ENCODE data around the gene GNB1. TPM values are rescaled to one million over a fixed set of nuclear protein-coding genes. Genes with fewer than 3 reads are reported as not detected.
"Not testable (repeated sequence)": the region's sequence is repeated elsewhere in the genome, so short reads cannot be mapped to it uniquely, and the experiment has no call there.

The GNB1 gene
- total and polyA plus RNA-seq, 3 experiments from 2014 or later: 114 to 470 (median 436) TPM

GRCh38 chr1:1741013-1741412, 149.9 kb downstream of the GNB1 start:
- H3K4me3 Mint-ChIP-seq; DNase-seq; POLR2A ChIA-PET; H3K4me3 ChIP-seq (ENCODE audit: low read length); H3K36me3 ChIP-seq (ENCODE audit: insufficient read depth, low read length); H3K27me3 Mint-ChIP-seq; H3K9me3 ChIP-seq (ENCODE audit: low read length); H3K27ac ChIP-seq (ENCODE audit: low read depth, low read length); H3K27ac Mint-ChIP-seq; H3K27me3 ChIP-seq (ENCODE audit: insufficient read depth, low read length, poor library complexity, severe bottlenecking); H3K4me1 ChIP-seq (ENCODE audit: insufficient read depth, low read length); H3K9me3 Mint-ChIP-seq; CTCF ChIA-PET: not testable (repeated sequence)
- Mint-ChIP-seq H3K4me1 (peaks cover 4 to 11% (median 8%) of the 10 kb centered on the region in 3 donors), H3K36me3 (peaks cover 0 to 20% (median 1%) of the 10 kb centered on the region in 3 donors)

GRCh38 chr1:1738799-1739337, 152.0 kb downstream of the GNB1 start:
- H3K9me3 Mint-ChIP-seq; POLR2A ChIA-PET; H3K27me3 Mint-ChIP-seq; H3K9me3 ChIP-seq (ENCODE audit: low read length); H3K4me3 Mint-ChIP-seq; CTCF ChIA-PET; H3K27ac ChIP-seq (ENCODE audit: low read depth, low read length); H3K4me1 ChIP-seq (ENCODE audit: insufficient read depth, low read length); H3K27ac Mint-ChIP-seq; H3K4me3 ChIP-seq (ENCODE audit: low read length); H3K36me3 ChIP-seq (ENCODE audit: insufficient read depth, low read length); H3K27me3 ChIP-seq (ENCODE audit: insufficient read depth, low read length, poor library complexity, severe bottlenecking): not testable (repeated sequence)
- DNase-seq: peak in 2 of 5 donors; percentile 14 to 15
- Mint-ChIP-seq H3K4me1 (peaks cover 4 to 12% (median 9%) of the 10 kb centered on the region in 3 donors), H3K36me3 (peaks cover under 1 to 29% (median 5%) of the 10 kb centered on the region in 3 donors)

DNA sequence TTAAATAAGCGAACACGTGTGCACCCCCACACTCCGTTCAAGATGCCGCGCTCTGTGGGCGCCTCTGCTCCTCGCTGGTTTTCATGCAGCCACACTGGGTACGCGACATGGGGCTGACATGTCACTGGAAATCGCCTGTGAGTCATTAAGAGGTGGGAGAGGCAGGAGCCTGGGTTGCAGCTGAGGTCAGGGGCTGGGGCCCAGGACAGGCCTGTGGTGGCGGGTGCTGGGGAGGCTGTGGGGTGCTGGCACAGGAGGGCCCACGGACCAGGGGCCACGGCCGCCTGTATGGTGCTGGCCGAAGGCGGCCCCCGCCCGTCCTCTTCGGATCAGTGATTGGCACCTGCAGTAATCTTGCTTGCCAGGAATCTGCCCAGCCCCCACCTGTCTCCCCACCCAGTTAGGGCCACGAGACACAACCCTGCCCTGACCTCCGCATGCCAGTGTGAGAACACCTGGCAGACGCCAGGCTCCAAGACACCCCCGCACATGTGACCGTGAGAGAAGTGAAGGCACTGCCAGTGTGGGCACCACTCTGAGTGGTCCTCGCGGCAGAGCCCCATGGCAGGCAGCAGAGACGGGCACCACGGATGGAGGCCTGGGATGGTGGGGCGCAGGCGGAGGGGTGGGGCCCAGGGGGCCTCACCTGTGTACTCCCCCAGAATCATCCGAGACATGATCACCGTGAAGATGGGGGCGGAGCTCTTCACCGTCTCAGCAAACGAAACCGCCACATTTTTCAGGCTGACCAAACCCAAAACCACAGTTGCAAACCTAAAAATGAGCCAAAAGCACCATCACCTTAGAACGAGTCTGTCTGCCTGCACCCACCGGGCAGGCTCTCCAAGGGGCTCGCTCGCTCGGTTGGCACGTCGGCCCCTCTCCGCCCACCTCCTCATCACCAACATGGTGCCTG, 153.0 kb downstream of the GNB1 start:
- H3K36me3 ChIP-seq (ENCODE audit: insufficient read depth, low read length); H3K4me3 ChIP-seq (ENCODE audit: low read length); H3K4me3 Mint-ChIP-seq; H3K9me3 Mint-ChIP-seq; H3K4me1 Mint-ChIP-seq; DNase-seq; POLR2A ChIA-PET; H3K27ac ChIP-seq (ENCODE audit: low read depth, low read length); H3K27me3 Mint-ChIP-seq; H3K9me3 ChIP-seq (ENCODE audit: low read length); CTCF ChIA-PET; H3K27me3 ChIP-seq (ENCODE audit: insufficient read depth, low read length, poor library complexity, severe bottlenecking); H3K4me1 ChIP-seq (ENCODE audit: insufficient read depth, low read length): not testable (repeated sequence)
- Mint-ChIP-seq H3K36me3 (peaks cover 3 to 29% (median 6%) of the 10 kb centered on the region in 3 donors), H3K27ac (peak overlapping the region in 1 of 8 donors; percentile 63)

Other genes starting within 250 kb of the GNB1 start
- 10 to 100 TPM; 42.2 to 45.6 TPM for gene CDK11B, start 232.1 kb downstream of the GNB1 start, total RNA-seq
- 18.3 TPM for gene CDK11B, start 232.1 kb downstream of the GNB1 start, polyA plus RNA-seq
- 10 to 100 TPM; 29.7 to 29.9 TPM for gene SLC35E2B, start 198.3 kb downstream of the GNB1 start, total RNA-seq
- gene SLC35E2B, start 198.3 kb downstream of the GNB1 start, polyA plus RNA-seq: 47.5 TPM
- 10 to 100 TPM; 68.8 to 70.7 TPM for gene CDK11A, start 166.7 kb downstream of the GNB1 start, total RNA-seq
- gene CDK11A, start 166.7 kb downstream of the GNB1 start, polyA plus RNA-seq: 18.4 TPM
- 10 to 100 TPM; 75.4 to 77.0 TPM for gene NADK, start 112.6 kb downstream of the GNB1 start, total RNA-seq
- 29.9 TPM for gene NADK, start 112.6 kb downstream of the GNB1 start, polyA plus RNA-seq
- gene CALML6, start 24.2 kb upstream of the GNB1 start, total RNA-seq: under 1 TPM; 0.46 to 0.78 TPM
- gene CALML6, start 24.2 kb upstream of the GNB1 start, polyA plus RNA-seq: not detected
- 1 to 10 TPM in 1 of 2 experiments, under 1 TPM in 1; 0.94 to 1.4 TPM for gene TMEM52, start 28.2 kb upstream of the GNB1 start, total RNA-seq
- gene TMEM52, start 28.2 kb upstream of the GNB1 start, polyA plus RNA-seq: 0.32 TPM
- not detected for gene CFAP74, start 112.7 kb upstream of the GNB1 start, total RNA-seq
- gene CFAP74, start 112.7 kb upstream of the GNB1 start, polyA plus RNA-seq: not detected
- gene GABRD, start 128.3 kb upstream of the GNB1 start, total RNA-seq: not detected
- not detected for gene GABRD, start 128.3 kb upstream of the GNB1 start, polyA plus RNA-seq
- 10 to 100 TPM; 13.8 to 15.4 TPM for gene PRKCZ, start 159.3 kb upstream of the GNB1 start, total RNA-seq
- gene PRKCZ, start 159.3 kb upstream of the GNB1 start, polyA plus RNA-seq: 17.4 TPM

Data from CD8-positive, alpha-beta memory T cell (primary cell).